HG03064 (cell line): ENCODE measurements around the gene SPOUT1.

Source experiments
- ATAC-seq: cut with Tn5 transposase; IDR thresholded peaks from one replicate; pipeline ENCODE4 v1.9.1; 2021; ENCODE audit warnings: low read depth; ENCODE audit not compliant: unreplicated experiment

SPOUT1 gene

DNA sequence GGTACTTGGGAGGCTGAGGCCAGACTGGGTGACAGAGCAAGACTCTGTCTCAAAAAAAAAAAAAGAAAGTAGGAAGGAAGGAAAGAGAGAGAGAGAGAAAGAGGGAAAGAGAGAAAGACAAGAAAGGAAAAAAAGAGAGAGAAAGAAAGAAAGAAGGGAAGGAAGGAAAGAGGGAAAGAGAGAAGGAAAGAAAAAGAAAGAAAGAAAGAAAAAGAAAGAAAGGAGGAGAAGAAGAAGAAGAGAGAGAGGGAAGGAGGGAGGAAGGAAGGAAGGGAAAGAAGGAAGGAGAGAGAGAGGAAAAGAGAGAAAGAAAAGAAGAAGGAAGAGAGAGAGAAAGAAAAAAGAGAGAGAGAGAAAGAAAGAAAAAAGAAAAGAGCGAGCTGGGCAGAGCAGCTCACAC, 54.8 kb downstream of the SPOUT1 start:
- no peak for ATAC-seq

DNA sequence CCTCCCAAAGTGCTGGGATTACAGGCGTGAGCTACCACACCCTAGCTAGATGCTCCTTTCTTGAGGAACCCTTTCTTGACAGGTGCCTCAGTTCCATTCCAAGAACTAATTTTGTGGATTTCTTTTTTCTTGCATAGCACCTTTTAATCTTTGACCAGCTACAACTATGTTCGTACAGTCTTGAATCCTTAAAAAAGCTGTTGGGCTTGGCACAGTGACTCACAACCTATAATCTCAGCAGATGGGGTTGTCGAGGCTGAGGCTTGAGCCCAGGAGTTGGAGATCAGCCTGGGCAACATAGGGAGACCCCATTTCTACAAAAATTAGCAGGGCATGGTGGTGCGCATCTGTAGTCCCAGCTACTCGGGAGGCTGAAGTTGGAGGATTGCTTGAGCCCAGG, 56.5 kb downstream of the SPOUT1 start:
- ATAC-seq, result no peak

DNA sequence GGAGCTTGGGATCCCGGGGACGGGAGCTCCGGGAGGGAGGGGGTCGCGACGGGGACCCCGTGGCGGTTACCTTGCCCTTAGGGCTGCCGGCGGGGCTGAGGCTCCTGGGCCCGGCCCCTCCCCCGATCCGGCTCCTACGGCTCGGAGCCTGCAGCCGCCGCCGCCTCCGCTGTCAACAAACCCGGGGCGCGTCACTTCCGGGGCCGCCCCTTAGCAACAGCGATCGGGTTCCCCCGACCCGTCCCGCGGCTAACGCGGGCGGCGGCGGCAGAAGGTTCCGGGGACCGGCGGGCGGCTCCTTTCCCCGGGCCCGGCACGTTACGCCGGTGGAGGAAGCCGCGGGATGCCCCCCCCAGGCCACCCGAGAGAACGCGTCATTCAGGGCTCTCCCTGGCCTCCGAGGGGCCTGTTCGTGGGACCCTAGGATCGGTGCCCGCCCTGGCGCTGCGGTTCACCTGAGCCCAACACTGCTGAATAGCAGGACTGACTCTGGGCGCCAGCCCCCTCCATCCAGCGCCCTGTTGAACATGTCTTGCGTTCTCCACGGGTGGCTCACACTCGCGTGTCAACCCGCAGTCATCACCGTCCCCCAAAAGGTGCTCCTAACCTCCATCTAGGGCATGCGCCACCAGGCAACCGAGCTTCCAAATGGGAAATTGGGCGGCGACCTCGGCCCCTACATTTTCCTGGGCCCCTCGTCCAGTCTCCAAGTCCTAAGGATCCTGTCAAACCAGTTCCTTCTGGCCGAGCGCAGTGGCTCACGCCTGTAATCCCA, 57.7 kb downstream of the SPOUT1 start, which contains the start of gene ZER1:
ZER1 (minus strand) TSS at position 183 of the 775 bp plus-strand sequence. CDS start 16,362 bp downstream, outside the sequence.
- ATAC-seq, result peak; percentile 82

DNA sequence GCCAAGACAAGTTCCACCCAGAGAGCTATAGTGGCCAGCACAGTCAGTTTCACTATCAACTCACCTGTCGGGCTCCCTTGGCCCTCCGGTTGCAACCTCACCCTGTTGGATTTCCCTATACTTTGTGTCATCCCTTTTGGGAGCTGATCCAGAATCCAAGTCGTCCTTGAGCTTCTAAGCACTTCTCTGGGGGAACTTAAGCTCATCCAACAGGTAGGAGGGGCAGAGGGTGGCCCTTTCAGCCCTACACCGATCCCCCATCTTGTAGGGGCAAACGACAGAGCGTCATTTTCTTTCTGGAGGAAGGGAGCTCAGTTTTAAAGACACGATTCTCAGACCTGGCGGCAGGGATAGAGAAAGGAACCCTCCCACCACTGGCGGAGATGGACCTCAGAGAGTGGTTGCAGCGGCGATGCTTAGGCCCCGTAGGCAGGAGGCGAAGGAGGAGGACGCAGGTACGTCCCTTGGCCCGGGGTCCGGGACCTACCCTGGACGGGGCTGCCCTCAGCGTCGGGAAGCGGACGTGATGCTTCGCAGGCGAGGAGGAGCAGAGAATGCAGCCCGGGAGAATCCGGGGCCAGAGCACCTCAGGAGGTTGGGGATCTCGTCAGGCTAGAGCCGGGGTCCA, 58.4 kb downstream of the SPOUT1 start:
- ATAC-seq, result peak; percentile 35

DNA sequence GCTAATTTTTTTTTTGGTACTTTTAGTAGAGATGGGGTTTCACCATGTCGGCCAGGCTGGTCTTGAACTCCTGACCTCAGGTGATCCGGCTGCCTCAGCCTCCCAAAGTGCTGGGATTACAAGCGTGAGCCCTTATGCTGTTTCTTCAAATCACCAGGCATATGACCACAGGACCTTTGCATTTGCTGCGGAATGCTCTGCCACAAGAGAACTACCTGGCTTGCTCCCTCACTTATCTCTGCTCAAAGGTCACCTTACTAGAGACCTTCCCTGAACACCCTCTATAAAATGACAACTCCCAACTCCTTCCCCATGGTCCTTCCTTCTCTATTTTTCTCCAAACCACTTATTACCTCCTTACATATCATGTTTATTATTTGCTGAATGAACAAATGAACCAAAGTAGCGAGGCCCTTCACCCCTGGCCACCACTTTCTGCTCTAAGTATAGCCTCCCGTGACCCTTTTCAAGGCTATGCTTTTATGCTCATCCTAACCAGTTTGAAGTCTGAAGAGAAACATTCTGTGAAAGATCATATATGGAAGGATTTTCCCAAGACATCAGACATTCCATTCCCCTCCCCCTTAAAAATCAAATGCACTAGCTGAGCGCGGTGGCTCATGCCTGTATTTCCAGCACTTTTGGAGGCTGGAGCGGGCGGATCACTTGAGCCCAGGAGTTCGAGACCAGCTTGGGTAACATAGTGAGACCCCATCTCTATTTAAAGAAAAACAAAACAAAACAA, 59.1 kb downstream of the SPOUT1 start:
- no peak for ATAC-seq
